ENCODE measurements around the gene CXADR. TPM values are rescaled to one million over a fixed set of nuclear protein-coding genes. Genes with fewer than 3 reads are reported as not detected.
"Not testable (repeated sequence)": the region's sequence is repeated elsewhere in the genome, so short reads cannot be mapped to it uniquely, and the experiment has no call there.

CXADR gene
- total and polyA plus RNA-seq, 7 donors, result 1.5 to 14.5 (median 2.5) TPM

DNA sequence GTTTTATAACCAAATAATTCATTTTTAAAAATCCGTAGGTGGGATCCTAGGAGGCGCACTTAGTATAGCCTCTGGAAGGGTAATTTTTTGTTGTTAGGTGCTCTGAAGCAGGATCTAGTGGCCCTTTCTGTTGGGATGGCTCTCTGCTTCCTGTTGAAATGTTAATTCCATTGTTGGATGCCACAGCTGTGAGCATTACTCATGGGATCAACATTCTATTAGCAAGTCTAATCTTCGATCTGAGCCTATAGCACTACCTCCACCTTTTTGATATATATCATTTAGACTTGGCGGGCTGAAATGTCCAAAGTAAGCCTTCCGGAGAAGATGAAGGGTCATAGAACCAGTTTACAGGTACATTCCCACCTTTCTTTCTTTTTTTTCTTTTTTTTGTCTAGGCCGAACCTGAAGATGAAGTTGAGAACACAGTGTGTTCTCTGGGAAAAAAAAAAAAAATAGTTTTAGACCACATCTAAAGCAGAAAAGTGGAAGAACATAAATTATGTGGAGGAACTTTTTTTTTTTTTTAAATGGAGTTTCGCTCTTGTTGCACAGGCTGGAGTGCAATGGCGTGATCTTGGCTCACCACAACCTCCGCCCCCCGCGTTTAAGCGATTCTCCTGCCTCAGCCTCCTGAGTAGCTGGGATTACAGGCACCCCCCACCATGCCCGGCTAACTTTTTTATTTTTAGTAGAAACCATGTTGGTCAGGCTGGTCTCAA lies 1.4 kb downstream of the CXADR start:
- Histone ChIP-seq H3K9me3 (no peaks in the 10 kb centered on the region), H3K4me3 (peak overlapping the region in 1 of 4 donors; percentile 62), H3K27ac (no peak overlapping the region), H3K27me3 (peaks cover 0 to 47% (median 12%) of the 10 kb centered on the region in 3 donors), H3K4me1 (peaks cover 0 to 22% (median 20%) of the 10 kb centered on the region in 4 donors), H3K36me3 (no peaks in the 10 kb centered on the region)
- WGBS, 2 donors, result 42 to 49% methylated on average over 13 of the region's 13 CpGs
- intact Hi-C loops (cut with DNase I), result no loop called here
- no peak for DNase-seq
- TF ChIP-seq POLR2AphosphoS5 (IDR thresholded peaks at IDR 0.05), result no peak
- no peak for TF ChIP-seq EP300 (IDR thresholded peaks at IDR 0.05)
- TF ChIP-seq, protein P1, sequence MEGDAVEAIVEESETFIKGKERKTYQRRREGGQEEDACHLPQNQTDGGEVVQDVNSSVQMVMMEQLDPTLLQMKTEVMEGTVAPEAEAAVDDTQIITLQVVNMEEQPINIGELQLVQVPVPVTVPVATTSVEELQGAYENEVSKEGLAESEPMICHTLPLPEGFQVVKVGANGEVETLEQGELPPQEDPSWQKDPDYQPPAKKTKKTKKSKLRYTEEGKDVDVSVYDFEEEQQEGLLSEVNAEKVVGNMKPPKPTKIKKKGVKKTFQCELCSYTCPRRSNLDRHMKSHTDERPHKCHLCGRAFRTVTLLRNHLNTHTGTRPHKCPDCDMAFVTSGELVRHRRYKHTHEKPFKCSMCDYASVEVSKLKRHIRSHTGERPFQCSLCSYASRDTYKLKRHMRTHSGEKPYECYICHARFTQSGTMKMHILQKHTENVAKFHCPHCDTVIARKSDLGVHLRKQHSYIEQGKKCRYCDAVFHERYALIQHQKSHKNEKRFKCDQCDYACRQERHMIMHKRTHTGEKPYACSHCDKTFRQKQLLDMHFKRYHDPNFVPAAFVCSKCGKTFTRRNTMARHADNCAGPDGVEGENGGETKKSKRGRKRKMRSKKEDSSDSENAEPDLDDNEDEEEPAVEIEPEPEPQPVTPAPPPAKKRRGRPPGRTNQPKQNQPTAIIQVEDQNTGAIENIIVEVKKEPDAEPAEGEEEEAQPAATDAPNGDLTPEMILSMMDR (IDR thresholded peaks at IDR 0.05), result no peak
- no peak for TF ChIP-seq POLR2A (IDR thresholded peaks at IDR 0.05)

DNA sequence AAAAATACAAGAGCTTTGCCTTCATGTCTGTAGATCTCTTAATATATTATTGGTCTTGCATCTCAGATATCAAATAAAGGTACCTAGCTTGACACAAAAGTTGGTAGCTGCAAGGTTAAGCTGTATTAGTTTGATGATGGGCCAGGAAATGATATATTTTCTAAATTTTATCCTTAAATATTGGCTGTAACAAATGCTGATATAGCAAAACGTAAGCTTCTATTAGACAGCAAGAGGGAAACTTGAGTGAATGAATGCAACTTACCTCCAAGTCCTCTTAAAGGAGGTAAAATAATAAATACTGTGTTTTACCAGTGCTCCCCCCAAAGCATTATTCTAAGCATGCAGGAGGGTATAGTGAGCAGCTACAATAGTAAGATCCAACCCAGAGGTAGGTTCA lies 4.2 kb downstream of the CXADR start:
- H3K9me3 ChIP-seq; intact Hi-C loops (cut with DNase I); H3K4me3 ChIP-seq; H3K27ac ChIP-seq; DNase-seq; H3K36me3 ChIP-seq: not testable (repeated sequence)
- Histone ChIP-seq H3K4me1 (peaks cover 0 to 21% (median 20%) of the 10 kb centered on the region in 4 donors), H3K27me3 (peaks cover 0 to 40% (median 12%) of the 10 kb centered on the region in 3 donors)
- WGBS, 2 donors, result 93% methylated on average over 1 of the region's 1 CpG

DNA sequence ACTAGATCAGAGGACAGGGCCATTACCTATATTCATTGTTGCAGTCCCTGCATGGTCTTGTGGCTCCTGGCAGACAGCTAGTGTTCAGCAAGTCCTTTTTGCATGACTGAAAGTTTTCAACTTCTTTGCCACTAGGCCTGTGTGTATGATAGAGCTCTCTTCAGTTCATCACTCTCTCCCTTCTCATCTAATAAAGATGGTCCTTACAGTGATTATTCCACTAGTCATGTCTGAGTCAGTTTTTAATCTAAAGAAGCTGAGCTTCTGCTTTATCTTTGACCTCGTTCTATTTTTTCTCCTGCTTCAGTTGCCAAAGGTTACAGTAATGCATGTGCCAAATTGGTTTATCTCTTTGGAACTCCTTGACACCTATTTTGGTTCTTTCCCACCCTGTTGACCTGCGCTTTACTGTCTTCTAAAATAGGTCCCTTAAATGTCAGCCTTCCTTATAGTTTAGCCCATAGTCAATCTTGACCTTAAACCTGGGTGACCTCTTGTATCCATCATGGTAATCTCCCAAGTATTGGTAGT lies 6.4 kb downstream of the CXADR start:
- no peak for DNase-seq
- Histone ChIP-seq H3K27ac (no peak overlapping the region), H3K36me3 (no peaks in the 10 kb centered on the region), H3K4me3 (no peak overlapping the region), H3K9me3 (no peaks in the 10 kb centered on the region), H3K4me1 (no peaks in the 10 kb centered on the region), H3K27me3 (peaks cover 0 to 18% (median 0%) of the 10 kb centered on the region in 3 donors)
- intact Hi-C loops (cut with DNase I), result no loop called here
- WGBS, 2 donors, result 89 to 90% methylated on average over 2 of the region's 2 CpGs
- TF ChIP-seq, protein P1 (IDR thresholded peaks at IDR 0.05), result no peak
- no peak for TF ChIP-seq POLR2A (IDR thresholded peaks at IDR 0.05)

DNA sequence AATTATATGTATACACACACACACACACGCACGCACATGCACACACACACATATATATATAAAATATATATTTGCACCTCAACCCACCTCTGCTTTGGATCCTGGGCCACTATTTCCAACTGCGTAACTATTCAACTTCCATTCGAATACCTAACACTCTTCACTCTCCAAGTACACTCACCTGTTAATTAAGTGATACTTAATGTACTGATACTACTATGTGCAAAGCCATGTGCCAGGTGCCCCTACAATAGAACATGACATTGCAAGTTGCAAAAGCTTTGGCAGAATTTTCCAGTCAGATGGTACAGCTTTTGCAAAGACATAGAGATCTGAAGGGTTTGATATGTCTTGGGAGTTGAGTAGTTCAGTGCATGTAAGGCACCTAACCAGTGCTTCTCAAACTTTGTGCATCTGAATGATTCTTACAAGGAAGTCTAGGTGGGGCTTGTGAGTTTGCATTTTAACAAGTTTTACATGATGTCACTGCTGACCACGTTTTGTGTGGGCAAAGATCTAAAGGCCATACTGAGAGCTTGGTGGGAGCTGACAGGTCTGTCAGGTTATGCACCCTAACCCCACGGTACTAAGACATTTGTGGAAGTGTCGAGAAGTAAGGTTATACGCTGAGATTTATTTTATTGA lies 7.2 kb downstream of the CXADR start:
- intact Hi-C loops (cut with DNase I), result no loop called here
- peaks cover 0 to 10% (median 0%) of the 10 kb centered on the region in 3 donors for H3K27me3 ChIP-seq
- DNase-seq, result no peak
- no peak overlapping the region for H3K4me3 ChIP-seq
- H3K9me3 ChIP-seq, result no peaks in the 10 kb centered on the region
- no peaks in the 10 kb centered on the region for H3K4me1 ChIP-seq
- no peak overlapping the region for H3K27ac ChIP-seq
- no peak for TF ChIP-seq POLR2AphosphoS5 (IDR thresholded peaks at IDR 0.05)
- TF ChIP-seq, protein P1 (IDR thresholded peaks at IDR 0.05), result no peak
- no peak for TF ChIP-seq EP300 (IDR thresholded peaks at IDR 0.05)
- TF ChIP-seq POLR2A (IDR thresholded peaks at IDR 0.05), result no peak
- 75 to 83% methylated on average over 8 of the region's 8 CpGs for WGBS, 2 donors
- H3K36me3 ChIP-seq, result no peaks in the 10 kb centered on the region

DNA sequence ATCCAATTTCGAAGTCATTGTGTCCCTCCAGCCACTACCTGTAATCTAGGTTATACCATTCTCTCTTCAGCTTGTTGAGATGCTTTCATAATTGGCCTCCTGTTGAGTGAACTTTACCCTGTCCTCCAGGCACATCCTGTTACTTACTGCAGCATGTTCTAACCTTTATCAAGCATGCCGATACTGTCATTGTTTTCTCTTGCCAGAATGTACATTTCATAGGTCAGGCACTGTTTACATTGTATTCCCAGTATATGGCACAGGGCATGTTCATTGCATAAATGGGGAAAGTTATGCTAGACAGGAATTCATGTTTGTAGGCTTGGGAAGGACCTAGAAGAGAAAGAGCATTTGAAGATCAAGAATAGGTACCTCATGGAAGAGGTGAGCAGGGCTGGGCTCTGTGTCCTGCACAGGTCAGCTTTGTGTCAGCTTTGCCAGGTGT lies 10.2 kb downstream of the CXADR start:
- WGBS, 2 donors, result 17 to 66% methylated on average over 2 of the region's 2 CpGs
- TF ChIP-seq EP300 (IDR thresholded peaks at IDR 0.05) (no peak), POLR2AphosphoS5 (IDR thresholded peaks at IDR 0.05) (no peak), POLR2A (IDR thresholded peaks at IDR 0.05) (no peak)
- TF ChIP-seq, protein P1 (IDR thresholded peaks at IDR 0.05), result no peak
- Histone ChIP-seq H3K36me3 (no peaks in the 10 kb centered on the region), H3K4me1 (no peaks in the 10 kb centered on the region), H3K9me3 (no peaks in the 10 kb centered on the region), H3K27ac (no peak overlapping the region), H3K27me3 (no peaks in the 10 kb centered on the region), H3K4me3 (no peak overlapping the region)
- DNase-seq, result no peak
- intact Hi-C loops (cut with DNase I), result no loop called here

DNA sequence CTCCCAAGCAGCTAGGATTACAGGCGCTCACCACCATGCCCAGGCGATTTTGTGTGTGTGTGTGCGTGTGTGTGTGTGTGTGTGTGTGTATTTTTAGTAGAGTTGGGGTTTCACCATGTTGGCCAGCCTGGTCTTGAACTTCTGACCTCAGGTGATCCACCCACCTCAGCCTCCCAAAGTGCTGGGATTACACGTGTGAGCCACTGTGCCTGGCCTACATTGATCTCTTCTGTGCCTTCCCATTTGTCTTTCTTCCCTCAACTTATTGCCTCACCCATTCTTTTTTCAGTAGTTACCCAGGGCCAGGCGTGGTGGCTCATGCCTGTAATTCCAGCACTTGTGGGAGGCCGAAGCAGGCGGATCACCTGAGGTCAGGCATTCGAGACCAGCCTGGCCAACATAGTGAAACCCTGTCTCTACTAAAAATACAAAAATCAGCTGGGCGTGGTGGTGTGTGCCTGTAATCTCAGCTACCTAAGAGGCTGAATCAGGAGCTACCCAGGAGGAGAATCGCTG lies 11.2 kb downstream of the CXADR start:
- H3K27me3 ChIP-seq; H3K9me3 ChIP-seq; DNase-seq; H3K36me3 ChIP-seq; H3K4me1 ChIP-seq; H3K27ac ChIP-seq; H3K4me3 ChIP-seq; intact Hi-C loops (cut with DNase I): not testable (repeated sequence)
- WGBS, 2 donors, result 84 to 90% methylated on average over 10 of the region's 10 CpGs

All from sigmoid colon (tissue), 7 donors.